IPS DF 6.9 (cell line): ENCODE data around the gene GUCY1A1.

Experiments
- DNase-seq: peaks from one replicate; pipeline ENCODE4 v3.0.0-alpha.2; 2013; ENCODE audit warnings: low read depth, low spot score
- H3K27ac ChIP-seq: one replicate; pipeline ENCODE4 v1.5.1; 2013; ENCODE audit warnings: low read length, control low read depth
- H3K27me3 ChIP-seq: 2 replicates; pipeline ENCODE4 v1.6.1; 2013; ENCODE audit warnings: mild to moderate bottlenecking, low read length; ENCODE audit not compliant: control insufficient read depth, insufficient read depth
- H3K36me3 ChIP-seq: 2 replicates; pipeline ENCODE4 v1.6.1; 2013; ENCODE audit warnings: low read length; ENCODE audit not compliant: control insufficient read depth, insufficient read depth
- H3K4me1 ChIP-seq: 2 replicates; pipeline ENCODE4 v1.6.1; 2013; ENCODE audit warnings: low read length; ENCODE audit not compliant: control insufficient read depth, insufficient read depth
- H3K4me3 ChIP-seq: 2 replicates; pipeline ENCODE4 v1.5.1; 2013; ENCODE audit warnings: mild to moderate bottlenecking, low read length
- H3K9me3 ChIP-seq: 2 replicates; pipeline ENCODE4 v1.6.1; 2013; ENCODE audit warnings: low read length, inconsistent platforms; ENCODE audit not compliant: control insufficient read depth, insufficient read depth
- WGBS: extraction: QIAGEN DNeasy Blood & Tissue Kit; methylation state at CpG from one replicate; pipeline ENCODE4 v1.1.7; 2013; ENCODE audit warnings: mixed read lengths, missing lambda C conversion rate; ENCODE audit not compliant: insufficient read length, insufficient coverage; 5-methylcytosine and 5-hydroxymethylcytosine counted together

The GUCY1A1 gene

GRCh38 chr4:155666344-155667221 is at the start of gene GUCY1A1:
GUCY1A1 (plus strand) TSS chr4:155666848; CDS start chr4:155696868, 30,020 bp downstream.
- Histone ChIP-seq H3K4me3 (peak within 1 kb of the TSS; percentile 27; the same call in 1 of the 2 replicates), H3K36me3 (no peaks in the 10 kb centered on the region), H3K27ac (no peak within 1 kb of the TSS), H3K9me3 (no peaks in the 10 kb centered on the region), H3K4me1 (no peaks in the 10 kb centered on the region), H3K27me3 (peaks cover 40% of the 10 kb centered on the region)
- no CpG with 5 or more reads among the region's 25 CpGs for WGBS
- DNase-seq, result no peak

GRCh38 chr4:155617296-155617695 is 49.4 kb upstream of the GUCY1A1 start:
- Histone ChIP-seq H3K4me3 (no peak overlapping the region), H3K4me1 (no peaks in the 10 kb centered on the region), H3K27ac (no peak overlapping the region), H3K9me3 (no peaks in the 10 kb centered on the region), H3K27me3 (no peaks in the 10 kb centered on the region), H3K36me3 (no peaks in the 10 kb centered on the region)
- no peak for DNase-seq
- no CpG with 5 or more reads among the region's 3 CpGs for WGBS

DNA sequence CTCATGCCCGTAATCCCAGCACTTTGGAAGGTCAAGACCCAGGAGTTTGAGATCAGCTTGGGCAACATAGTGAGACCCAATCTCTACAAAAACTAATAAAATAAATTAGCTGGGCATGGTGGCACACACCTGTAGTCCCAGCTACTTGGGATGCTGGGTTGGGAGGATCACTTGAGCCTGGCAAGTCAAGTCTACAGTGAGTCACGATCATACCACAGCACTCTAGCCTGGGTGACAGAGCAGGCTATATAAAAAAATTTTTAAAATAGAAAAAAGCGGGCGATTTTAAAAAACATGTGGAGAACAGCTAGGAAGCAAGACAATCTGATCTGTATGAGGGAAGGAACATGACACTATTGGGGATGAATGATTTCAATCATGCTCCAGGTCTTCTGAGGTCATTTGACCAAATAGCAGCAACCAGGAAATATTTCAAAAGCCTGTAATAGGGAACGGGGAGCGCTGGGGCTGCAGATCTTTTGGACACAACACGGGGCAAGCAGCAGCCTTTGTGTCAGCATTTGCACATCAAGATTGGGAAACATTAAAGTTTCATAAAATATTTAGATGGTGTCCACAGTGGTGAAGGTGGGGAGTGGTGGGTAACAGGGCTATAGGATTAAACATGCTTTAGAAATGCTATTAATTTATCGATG is 48.3 kb upstream of the GUCY1A1 start:
- Histone ChIP-seq H3K9me3 (no peaks in the 10 kb centered on the region), H3K4me1 (no peaks in the 10 kb centered on the region), H3K27me3 (no peaks in the 10 kb centered on the region), H3K27ac (no peak overlapping the region), H3K4me3 (no peak overlapping the region), H3K36me3 (no peaks in the 10 kb centered on the region)
- no CpG with 5 or more reads among the region's 8 CpGs for WGBS
- no peak for DNase-seq

GRCh38 chr4:155620637-155621036 is 46.0 kb upstream of the GUCY1A1 start:
- H3K4me1 ChIP-seq, result no peaks in the 10 kb centered on the region
- no peak overlapping the region for H3K4me3 ChIP-seq
- no peak overlapping the region for H3K27ac ChIP-seq
- H3K9me3 ChIP-seq, result no peaks in the 10 kb centered on the region
- no peaks in the 10 kb centered on the region for H3K36me3 ChIP-seq
- DNase-seq, result no peak
- no peaks in the 10 kb centered on the region for H3K27me3 ChIP-seq

DNA sequence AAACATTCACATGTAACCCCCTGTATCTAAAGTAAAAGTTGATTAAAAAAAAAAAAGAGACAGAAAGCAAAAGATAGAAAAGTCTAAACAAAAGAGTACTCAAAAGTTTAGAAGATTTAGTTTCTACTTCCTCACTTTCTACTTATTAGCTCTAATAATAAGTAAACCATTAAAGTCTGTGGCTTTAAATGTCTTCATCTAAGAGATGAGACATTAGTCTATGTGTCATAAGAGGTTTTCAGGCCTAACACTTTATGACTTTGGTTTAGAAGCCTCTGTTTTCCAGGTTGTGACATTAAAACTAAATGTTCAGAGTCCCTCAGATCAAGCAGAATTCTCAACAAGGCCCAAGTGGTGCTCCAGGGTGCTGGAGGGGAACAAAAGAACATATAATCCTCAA is 42.2 kb upstream of the GUCY1A1 start:
- Histone ChIP-seq H3K4me3 (no peak overlapping the region), H3K27ac (no peak overlapping the region), H3K9me3 (no peaks in the 10 kb centered on the region), H3K27me3 (no peaks in the 10 kb centered on the region), H3K36me3 (no peaks in the 10 kb centered on the region), H3K4me1 (no peaks in the 10 kb centered on the region)
- no peak for DNase-seq

GRCh38 chr4:155626561-155626960 is 40.1 kb upstream of the GUCY1A1 start:
- no peaks in the 10 kb centered on the region for H3K27me3 ChIP-seq
- H3K4me3 ChIP-seq, result no peak overlapping the region
- no peak overlapping the region for H3K27ac ChIP-seq
- no peak for DNase-seq
- no peaks in the 10 kb centered on the region for H3K9me3 ChIP-seq
- no CpG with 5 or more reads among the region's 3 CpGs for WGBS
- no peaks in the 10 kb centered on the region for H3K4me1 ChIP-seq
- no peaks in the 10 kb centered on the region for H3K36me3 ChIP-seq

- Histone ChIP-seq H3K27me3 (no peaks in the 10 kb centered on the region), H3K4me3 (no peak overlapping the region), H3K9me3 (no peaks in the 10 kb centered on the region), H3K4me1 (no peaks in the 10 kb centered on the region), H3K27ac (no peak overlapping the region), H3K36me3 (no peaks in the 10 kb centered on the region)
- DNase-seq, result no peak
- WGBS, result no CpG with 5 or more reads among the region's 3 CpGs
Observed at GRCh38 chr4:155629183-155629825, 37.3 kb upstream of the GUCY1A1 start.

DNA sequence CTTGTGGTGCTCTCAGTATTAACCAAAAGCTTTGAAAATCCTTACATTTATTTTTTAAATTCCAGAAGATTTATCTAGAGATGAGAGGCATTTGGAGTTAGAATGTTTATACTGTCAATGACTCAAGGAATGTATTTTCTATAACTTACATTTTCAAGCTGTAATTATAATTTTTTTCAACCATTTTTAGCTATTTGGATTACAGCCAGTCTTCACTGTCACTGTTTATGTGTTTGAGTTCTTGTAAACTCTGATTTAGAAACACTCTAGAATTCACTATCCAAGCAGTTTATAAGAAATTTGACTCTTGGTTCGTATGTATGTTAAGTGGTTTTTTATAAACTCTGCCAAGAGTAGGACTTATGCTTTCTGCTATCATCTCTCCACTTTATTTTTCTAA is 36.7 kb upstream of the GUCY1A1 start:
- H3K4me3 ChIP-seq, result no peak overlapping the region
- DNase-seq, result no peak
- no peaks in the 10 kb centered on the region for H3K27me3 ChIP-seq
- H3K36me3 ChIP-seq, result no peaks in the 10 kb centered on the region
- H3K4me1 ChIP-seq, result no peaks in the 10 kb centered on the region
- no peaks in the 10 kb centered on the region for H3K9me3 ChIP-seq
- no CpG with 5 or more reads among the region's 1 CpG for WGBS
- no peak overlapping the region for H3K27ac ChIP-seq

DNA sequence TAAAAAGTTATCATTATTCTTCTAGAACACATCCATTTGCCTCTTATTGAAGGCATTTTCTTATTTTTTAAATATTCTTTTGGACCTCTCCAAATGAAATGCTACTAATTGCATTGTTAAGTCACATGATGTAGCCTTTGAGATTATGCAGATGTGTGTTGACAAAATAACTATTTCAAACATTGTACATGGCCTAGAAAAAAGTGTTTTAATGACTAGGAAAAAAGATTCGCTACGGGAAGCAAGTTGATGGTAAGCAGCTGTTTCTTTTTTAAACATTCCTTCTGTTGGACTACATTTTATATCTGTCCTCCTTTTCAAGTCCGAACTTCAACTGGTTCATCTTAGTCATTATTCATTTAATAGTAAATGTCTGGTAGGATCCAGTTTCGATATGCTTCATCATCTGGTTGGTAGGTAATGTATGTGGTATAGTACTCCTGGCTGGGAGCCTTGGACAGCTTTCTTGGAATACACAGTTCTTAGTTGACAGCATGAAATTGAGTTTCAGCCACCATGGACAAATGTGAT is 34.3 kb upstream of the GUCY1A1 start:
- no peaks in the 10 kb centered on the region for H3K9me3 ChIP-seq
- WGBS, result no CpG with 5 or more reads among the region's 4 CpGs
- no peak overlapping the region for H3K4me3 ChIP-seq
- H3K36me3 ChIP-seq, result no peaks in the 10 kb centered on the region
- H3K27ac ChIP-seq, result no peak overlapping the region
- no peaks in the 10 kb centered on the region for H3K4me1 ChIP-seq
- DNase-seq, result no peak
- H3K27me3 ChIP-seq, result no peaks in the 10 kb centered on the region

GRCh38 chr4:155638195-155638965 is 28.3 kb upstream of the GUCY1A1 start:
- WGBS, result no CpG with 5 or more reads among the region's 5 CpGs
- Histone ChIP-seq H3K27ac (no peak overlapping the region), H3K9me3 (no peaks in the 10 kb centered on the region), H3K4me3 (no peak overlapping the region), H3K36me3 (no peaks in the 10 kb centered on the region), H3K27me3 (no peaks in the 10 kb centered on the region), H3K4me1 (no peaks in the 10 kb centered on the region)
- DNase-seq, result no peak
